ENCODE measurements around the gene MICOS13.
"Not testable (repeated sequence)": the region's sequence is repeated elsewhere in the genome, so short reads cannot be mapped to it uniquely, and the experiment has no call there.

Gene MICOS13

DNA sequence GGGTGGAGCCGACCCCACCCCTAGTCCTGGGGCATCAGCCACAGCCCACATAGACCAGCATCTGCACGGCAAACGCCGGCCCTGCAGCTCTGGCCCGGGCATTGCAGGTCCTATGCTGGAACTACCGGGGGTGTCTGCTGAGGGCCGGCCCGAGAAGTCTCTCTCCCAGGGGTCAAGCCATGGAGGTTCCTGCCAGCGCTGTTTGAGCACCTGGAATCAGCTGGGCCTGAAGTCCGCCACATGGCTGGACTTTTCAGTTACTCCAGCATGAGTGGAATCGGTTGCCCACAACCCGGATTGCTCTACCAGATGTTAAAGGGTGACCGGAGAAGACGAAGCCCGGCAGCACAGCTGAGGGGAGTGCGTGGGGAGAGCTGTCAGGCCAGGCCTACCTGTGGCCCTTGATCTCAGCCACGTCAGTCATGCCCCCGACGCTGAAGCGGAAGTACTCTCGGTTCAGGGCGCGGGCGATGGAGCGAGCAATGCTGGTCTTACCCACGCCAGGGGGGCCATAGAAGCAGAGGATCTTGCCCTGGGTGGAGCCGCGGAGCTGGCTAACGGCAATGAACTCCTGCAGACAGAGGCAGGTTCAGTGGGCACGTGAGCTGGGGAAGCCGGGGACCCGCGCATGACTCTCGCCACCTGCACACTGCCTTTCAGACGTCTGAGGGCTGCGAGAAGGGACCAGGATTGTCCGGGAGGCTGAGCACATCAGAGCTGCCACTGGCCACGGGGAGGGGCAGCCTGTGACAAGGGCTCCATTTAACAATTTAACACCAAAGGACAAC is 18.5 kb upstream of the MICOS13 start:
- DNase-seq: no peak

DNA sequence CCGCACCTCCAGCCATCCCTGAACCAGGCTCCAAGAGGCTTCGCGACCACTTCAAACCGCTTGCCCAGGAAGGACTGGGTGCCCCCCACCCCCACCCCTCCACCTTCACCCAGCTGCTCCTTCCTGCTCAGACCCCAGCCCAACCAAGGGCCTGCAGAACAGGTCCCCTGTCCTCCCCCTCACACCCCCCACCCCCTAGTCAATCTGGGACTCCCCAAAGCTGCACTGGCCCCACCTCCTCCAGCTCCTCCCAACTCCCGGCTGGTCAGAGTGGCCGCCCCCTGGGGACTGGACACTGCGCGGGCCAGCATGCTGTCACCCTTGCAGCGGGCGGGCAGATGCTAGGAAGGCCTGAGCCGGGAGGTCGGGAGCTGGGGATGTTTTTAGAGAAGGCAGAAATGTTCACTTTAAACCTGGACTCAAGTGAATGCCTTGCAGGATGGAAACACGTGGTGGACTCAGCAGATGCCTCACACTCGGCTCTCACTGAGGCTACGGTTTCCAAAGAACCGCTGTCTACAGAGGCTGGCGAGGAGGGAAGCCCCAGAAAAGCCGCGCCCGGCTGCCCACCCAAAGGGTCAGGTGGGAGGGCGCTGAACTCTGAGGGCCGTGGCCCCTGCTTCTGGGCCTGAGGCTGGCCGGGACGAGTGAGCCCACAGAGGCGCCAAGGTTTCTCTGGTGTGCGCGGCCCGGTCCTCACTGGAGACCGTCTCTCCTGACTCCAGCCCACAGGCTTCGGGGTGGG is 17.7 kb upstream of the MICOS13 start:
- DNase-seq: no peak

GRCh38 chr19:5697022-5697889 is 16.9 kb upstream of the MICOS13 start:
- no peak for DNase-seq

GRCh38 chr19:5696196-5697021 is 16.1 kb upstream of the MICOS13 start:
- no peak for DNase-seq

DNA sequence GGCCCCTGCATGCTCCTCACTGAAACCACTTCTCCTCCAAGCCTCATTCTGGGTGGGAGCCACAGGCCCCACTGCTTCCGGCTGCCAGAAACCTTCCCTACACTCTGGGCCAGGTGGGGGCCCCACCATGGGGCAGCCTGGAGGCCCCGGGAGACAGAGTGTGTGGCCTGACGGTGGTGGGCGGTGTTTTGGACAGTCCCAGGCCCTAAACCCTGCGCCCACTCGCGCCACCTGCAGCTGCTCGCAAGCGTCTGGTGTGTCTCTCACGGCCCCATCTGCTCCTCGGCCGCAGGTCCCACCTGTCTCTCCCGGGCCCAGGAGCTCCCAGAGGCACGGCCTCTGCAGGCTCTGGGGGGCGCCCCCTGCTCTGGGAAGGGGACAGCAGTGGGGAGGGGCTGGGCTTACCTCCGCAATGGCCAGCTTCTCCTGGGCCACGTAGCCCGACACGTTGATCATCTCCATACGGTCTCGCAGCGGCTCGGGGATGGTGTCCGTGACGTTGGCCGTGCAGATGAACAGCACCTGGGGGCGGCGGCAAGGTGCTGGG is 15.4 kb upstream of the MICOS13 start:
- no peak for DNase-seq

DNA sequence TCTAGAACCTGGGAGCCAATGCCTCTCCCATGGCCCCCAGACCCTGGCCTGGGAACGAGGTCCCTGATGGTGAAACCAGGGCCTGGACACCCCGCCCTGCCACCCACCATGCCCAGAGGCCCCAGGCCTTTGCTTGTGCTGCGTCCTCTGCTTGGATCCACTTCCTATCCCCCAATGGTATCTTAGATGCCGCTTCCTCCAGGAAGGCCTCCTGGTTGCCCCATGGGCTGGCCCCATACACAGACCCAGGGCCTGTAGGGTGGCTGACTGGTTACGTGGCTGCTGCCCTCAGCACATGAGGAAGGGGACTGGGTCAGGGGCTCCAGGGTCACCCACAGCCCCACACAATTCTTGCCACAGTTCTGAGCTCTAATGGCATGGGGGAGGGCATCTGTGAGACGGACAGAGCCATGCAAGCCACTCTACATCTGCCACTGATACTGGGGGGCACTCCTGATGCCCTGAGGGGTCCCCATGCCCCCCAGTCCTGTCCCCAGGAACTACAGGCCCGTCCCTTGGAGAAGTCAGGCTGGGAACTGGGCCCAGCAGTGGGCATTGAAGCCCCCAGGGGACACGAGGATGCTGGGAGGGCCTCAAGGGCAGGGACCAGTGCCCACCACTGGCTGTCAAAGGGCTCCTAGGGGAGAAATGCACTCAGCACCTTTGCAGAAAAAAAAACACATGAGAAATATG is 14.8 kb upstream of the MICOS13 start:
- no peak for DNase-seq

DNA sequence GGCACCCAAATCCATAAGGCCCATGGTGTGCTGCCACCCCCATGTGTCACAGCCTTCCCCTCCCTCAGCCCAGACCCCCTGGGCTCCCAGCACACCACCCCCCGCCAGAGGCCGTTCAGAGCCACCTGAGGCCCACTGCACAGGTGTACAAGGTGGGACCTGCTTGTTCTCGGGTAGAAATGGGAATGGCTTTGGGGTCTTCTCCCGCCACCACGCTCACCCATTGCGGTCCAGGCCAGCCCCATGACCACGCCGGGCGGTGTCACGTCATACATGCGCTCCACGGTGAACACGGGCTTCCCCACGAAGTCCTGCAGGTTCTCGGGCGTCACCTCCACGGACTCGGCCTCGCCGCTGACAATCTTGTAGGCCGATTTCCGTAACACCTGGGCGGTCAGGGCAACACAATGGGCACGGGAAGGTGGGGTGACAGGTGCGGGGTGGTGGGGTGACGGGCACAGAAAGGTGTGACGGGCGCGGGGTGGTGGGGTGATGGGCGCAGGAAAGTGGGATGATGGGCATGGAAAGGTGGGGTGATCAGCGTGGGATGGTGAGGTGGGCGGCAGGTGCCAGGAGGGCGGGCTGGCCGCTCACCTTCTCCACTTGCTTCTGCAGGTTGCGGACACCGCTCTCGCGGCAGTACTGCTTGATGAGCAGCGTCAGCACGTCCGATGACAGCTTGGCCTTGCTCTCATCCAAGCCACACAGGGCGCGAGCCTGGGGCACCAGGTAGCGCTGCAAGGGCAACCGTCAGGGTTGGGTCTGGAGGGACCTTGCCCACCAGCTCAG is 14.0 kb upstream of the MICOS13 start:
- no peak for DNase-seq

GRCh38 chr19:5693195-5694166 is 13.2 kb upstream of the MICOS13 start:
- DNase-seq: no peak

- DNase-seq: no peak
Observed at GRCh38 chr19:5692723-5693194, 12.4 kb upstream of the MICOS13 start.

GRCh38 chr19:5691822-5692722 is 11.8 kb upstream of the MICOS13 start:
- DNase-seq: no peak

- no peak for DNase-seq
Observed at GRCh38 chr19:5690955-5691821, 10.9 kb upstream of the MICOS13 start.

DNA sequence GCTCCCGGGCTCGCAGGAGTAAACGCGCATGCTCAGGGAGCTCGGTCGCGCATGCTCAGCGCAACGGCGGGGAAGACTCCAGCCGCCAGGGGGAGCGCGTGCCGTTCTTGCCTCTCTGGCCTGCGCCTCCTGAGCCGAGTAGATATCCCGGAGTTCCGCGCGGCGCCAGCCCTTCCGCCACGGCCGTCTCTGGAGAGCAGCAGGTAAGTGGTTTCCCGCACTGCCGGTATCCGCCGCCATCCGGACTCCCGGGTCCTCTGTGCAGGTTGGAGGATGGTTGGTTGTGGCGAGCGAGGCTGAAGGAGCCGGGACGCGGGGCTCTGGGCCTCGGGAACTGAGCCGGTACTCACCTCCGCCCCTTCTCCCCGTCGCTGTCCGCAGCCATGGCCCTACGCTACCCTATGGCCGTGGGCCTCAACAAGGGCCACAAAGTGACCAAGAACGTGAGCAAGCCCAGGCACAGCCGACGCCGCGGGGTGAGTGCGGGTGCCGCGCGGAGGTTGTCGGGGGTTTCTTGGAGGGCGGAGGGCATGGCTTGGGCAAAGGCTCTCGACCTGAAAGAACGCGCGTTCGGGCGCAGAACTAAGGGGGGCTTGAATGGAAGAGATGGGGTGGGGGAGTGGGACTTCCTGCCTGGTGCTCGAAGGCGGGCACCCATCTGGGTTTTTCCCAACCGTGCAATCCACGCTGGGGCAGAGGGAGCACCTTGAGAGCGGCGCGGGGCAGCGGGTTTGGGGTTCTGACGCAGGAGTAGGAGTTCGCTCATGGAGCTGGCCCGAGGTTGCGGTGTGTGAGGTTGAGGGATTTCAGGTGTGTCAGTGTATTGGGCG is 10.0 kb upstream of the MICOS13 start, which contains the start of gene RPL36:
RPL36 (plus strand) TSS at position 171 of the 830 bp plus-strand sequence; CDS start at position 384, 213 bp downstream.
- DNase-seq: peak; percentile 74

GRCh38 chr19:5688262-5688881 is 8.1 kb upstream of the MICOS13 start:
- not testable (repeated sequence) for DNase-seq

- no peak for DNase-seq
Observed at GRCh38 chr19:5687360-5688198, 7.3 kb upstream of the MICOS13 start.

All from NCI-H1436 treated with DMSO at 0.1 percent for 48 hours (cell line).